Mesenchymal stem cell (in vitro differentiated cells and primary cell): Measurements from ENCODE around the gene PRKCA.

ENCODE experiments used
- DNase-seq: peaks from one replicate; pipeline ENCODE4 v3.0.0-alpha.2; 2013
- H2AFZ ChIP-seq: one replicate; pipeline ENCODE4 v1.6.1; 2013; ENCODE audit warnings: low read depth, mild to moderate bottlenecking, control low read depth, inconsistent platforms, low read length, moderate library complexity
- H2AK5ac ChIP-seq: 2 replicates; pipeline ENCODE4 v1.6.1; 2013; ENCODE audit warnings: low read length, moderate library complexity, mild to moderate bottlenecking, inconsistent platforms; ENCODE audit not compliant: severe bottlenecking
- H2BK120ac ChIP-seq: one replicate; pipeline ENCODE4 v1.6.1; 2013; ENCODE audit warnings: low read depth, mild to moderate bottlenecking, inconsistent platforms, low read length, moderate library complexity
- H2BK12ac ChIP-seq, 2 experiments: one replicate each; pipeline ENCODE4 v1.6.1; 2013; ENCODE audit warnings: inconsistent platforms in 2 of 2, low read length in 2 of 2, mild to moderate bottlenecking in 2 of 2, moderate library complexity in 2 of 2, control low read depth in 1 of 2
- H2BK15ac ChIP-seq: one replicate; pipeline ENCODE4 v1.6.1; 2013; ENCODE audit warnings: mild to moderate bottlenecking, low read depth, inconsistent platforms; ENCODE audit not compliant: poor library complexity, severe bottlenecking
- H2BK5ac ChIP-seq: 2 replicates; pipeline ENCODE4 v1.6.1; 2013; ENCODE audit warnings: low read depth, mild to moderate bottlenecking, low read length, control low read depth, inconsistent platforms; ENCODE audit not compliant: poor library complexity, severe bottlenecking
- H3K14ac ChIP-seq, 2 experiments: one replicate each; pipeline ENCODE4 v1.6.1; 2013; ENCODE audit warnings: inconsistent platforms in 2 of 2, low read length in 2 of 2, control low read depth in 1 of 2, mild to moderate bottlenecking in 1 of 2, moderate library complexity in 1 of 2
- H3K18ac ChIP-seq, 2 experiments: one replicate each; pipeline ENCODE4 v1.6.1; 2013; ENCODE audit warnings: inconsistent platforms in 2 of 2, low read length in 2 of 2, control low read depth in 1 of 2, low read depth in 1 of 2, mild to moderate bottlenecking in 1 of 2
- H3K23ac ChIP-seq, 2 experiments: one replicate each; pipeline ENCODE4 v1.6.1; 2013; ENCODE audit warnings: inconsistent platforms in 2 of 2, low read length in 2 of 2, mild to moderate bottlenecking in 2 of 2, moderate library complexity in 2 of 2, control low read depth in 1 of 2
- H3K27ac ChIP-seq: 2 replicates; pipeline ENCODE4 v1.5.1; 2013; ENCODE audit warnings: mild to moderate bottlenecking, moderate library complexity, low read length, control low read depth, inconsistent platforms; ENCODE audit not compliant: poor library complexity, severe bottlenecking
- H3K27me3 ChIP-seq, 2 experiments: 2 replicates each; pipeline versions ENCODE4 v1.6.1 to v1.7.0; 2013; ENCODE audit warnings: low read length in 2 of 2, mild to moderate bottlenecking in 2 of 2, moderate library complexity in 2 of 2, control low read depth in 1 of 2, inconsistent platforms in 1 of 2; ENCODE audit not compliant: control insufficient read depth in 1 of 2, insufficient read depth in 1 of 2
- H3K36me3 ChIP-seq, 2 experiments: 2 replicates each; pipeline versions ENCODE4 v1.6.1 to v1.7.0; 2013; ENCODE audit warnings: low read length in 2 of 2, control low read depth in 1 of 2, inconsistent platforms in 1 of 2, low read depth in 1 of 2, mild to moderate bottlenecking in 1 of 2; ENCODE audit not compliant: insufficient read depth in 2 of 2, control insufficient read depth in 1 of 2
- H3K4ac ChIP-seq, 2 experiments: one replicate each; pipeline ENCODE4 v1.6.1; 2013; ENCODE audit warnings: inconsistent platforms in 2 of 2, low read length in 2 of 2, mild to moderate bottlenecking in 2 of 2, moderate library complexity in 2 of 2, control low read depth in 1 of 2, low read depth in 1 of 2
- H3K4me1 ChIP-seq: 2 replicates; pipeline ENCODE4 v1.6.1; 2013; ENCODE audit warnings: low read depth, low read length, control low read depth; ENCODE audit not compliant: control insufficient read depth, insufficient read depth
- H3K4me2 ChIP-seq: 2 replicates; pipeline ENCODE4 v1.6.1; 2013; ENCODE audit warnings: low read length, mild to moderate bottlenecking, inconsistent platforms; ENCODE audit not compliant: poor library complexity, severe bottlenecking
- H3K4me3 ChIP-seq, 2 experiments: 2 replicates each; pipeline versions ENCODE4 v1.5.1 to v1.7.0; 2013; ENCODE audit warnings: low read length in 2 of 2, mild to moderate bottlenecking in 2 of 2, control low read depth in 1 of 2, low read depth in 1 of 2; ENCODE audit not compliant: insufficient read depth in 1 of 2
- H3K79me1 ChIP-seq: replicated peaks from 2 replicates; pipeline ENCODE4 v1.6.1; 2013; ENCODE audit warnings: mild to moderate bottlenecking, control low read depth, low read length, inconsistent platforms; ENCODE audit not compliant: poor library complexity, severe bottlenecking
- H3K9ac ChIP-seq: 2 replicates; pipeline ENCODE4 v1.7.0; 2013; ENCODE audit warnings: mild to moderate bottlenecking, low read length, moderate library complexity
- H3K9me3 ChIP-seq: 2 replicates; pipeline ENCODE4 v1.7.0; 2013; ENCODE audit warnings: mild to moderate bottlenecking, low read length; ENCODE audit not compliant: control insufficient read depth
- H4K8ac ChIP-seq: one replicate; pipeline ENCODE4 v1.6.1; 2013; ENCODE audit warnings: inconsistent platforms, mild to moderate bottlenecking, low read length, moderate library complexity
- H4K91ac ChIP-seq: one replicate; pipeline ENCODE4 v1.6.1; 2013; ENCODE audit warnings: mild to moderate bottlenecking, low read length, inconsistent platforms
- WGBS: methylation state at CpG from one replicate; pipeline ENCODE4 v1.1.7; 2013; ENCODE audit warnings: mixed read lengths; 5-methylcytosine and 5-hydroxymethylcytosine counted together

Gene PRKCA

DNA sequence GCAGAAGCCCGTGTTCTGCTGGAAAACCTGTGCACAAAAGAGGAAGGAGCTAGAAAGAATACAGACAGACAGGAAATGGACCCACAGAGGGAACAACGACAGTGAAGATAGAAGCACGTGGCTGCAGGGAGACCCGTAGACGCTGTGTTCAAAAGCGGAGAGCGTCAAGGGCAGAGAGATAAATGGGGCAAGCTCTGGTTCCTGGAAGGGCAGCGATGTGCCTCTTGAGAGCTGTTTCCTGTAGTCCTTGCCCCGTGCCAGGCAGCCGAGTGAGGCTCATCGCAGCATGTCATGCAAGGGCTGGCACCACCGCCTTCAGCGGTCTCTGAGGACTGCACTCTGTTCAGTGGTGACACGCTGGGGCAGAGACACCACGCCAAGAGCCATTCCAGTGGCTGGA, 488.9 kb downstream of the PRKCA start:
- H2BK12ac ChIP-seq, result no peak overlapping the region
- H3K27me3 ChIP-seq, result no peaks in the 10 kb centered on the region
- no peak overlapping the region for H3K9ac ChIP-seq
- H3K4me1 ChIP-seq, result no peaks in the 10 kb centered on the region
- H3K9me3 ChIP-seq, result no peaks in the 10 kb centered on the region
- H3K4me3 ChIP-seq, result no peak overlapping the region
- peaks cover 44 to 74% of the 10 kb centered on the region in 2 experiments for H3K36me3 ChIP-seq
- H4K8ac ChIP-seq, result no peak overlapping the region
- no peak overlapping the region for H3K18ac ChIP-seq
- no peak overlapping the region for H3K23ac ChIP-seq
- no peak overlapping the region for H2AFZ ChIP-seq
- H2BK5ac ChIP-seq, result no peak overlapping the region
- H2AK5ac ChIP-seq, result no peak overlapping the region
- H3K4me2 ChIP-seq, result no peak overlapping the region
- no peak overlapping the region for H3K14ac ChIP-seq
- no peak overlapping the region for H2BK120ac ChIP-seq
- H3K27ac ChIP-seq, result no peak overlapping the region
- no peak overlapping the region for H3K4ac ChIP-seq
- no peak overlapping the region for H4K91ac ChIP-seq
- peaks cover 5% of the 10 kb centered on the region for H3K79me1 ChIP-seq
- no peak for DNase-seq
- no peak overlapping the region for H2BK15ac ChIP-seq
- 79% methylated on average over 15 of the region's 15 CpGs for WGBS

- Histone ChIP-seq H3K9me3 (no peaks in the 10 kb centered on the region), H3K4me3 (no peak overlapping the region)
- WGBS, result 100% methylated on average over 1 of the region's 3 CpGs
Measured at GRCh38 chr17:66793814-66794213, 491.4 kb downstream of the PRKCA start.

GRCh38 chr17:66795486-66795885, 493.1 kb downstream of the PRKCA start:
- H3K9ac ChIP-seq, result no peak overlapping the region

More at GRCh38 chr17:66793814-66794213, 491.4 kb downstream of the PRKCA start:
- no peak overlapping the region for H2AFZ ChIP-seq
- no peak overlapping the region for H2BK15ac ChIP-seq
- no peak overlapping the region for H3K9ac ChIP-seq
- DNase-seq, result no peak
- H3K23ac ChIP-seq, result no peak overlapping the region
- H3K14ac ChIP-seq, result no peak overlapping the region
- no peak overlapping the region for H3K4ac ChIP-seq
- no peaks in the 10 kb centered on the region for H3K4me1 ChIP-seq
- H2BK5ac ChIP-seq, result no peak overlapping the region
- H3K79me1 ChIP-seq, result peaks cover 5% of the 10 kb centered on the region
- H4K91ac ChIP-seq, result no peak overlapping the region
- H2AK5ac ChIP-seq, result no peak overlapping the region
- no peak overlapping the region for H2BK12ac ChIP-seq
- H3K27me3 ChIP-seq, result no peaks in the 10 kb centered on the region
- no peak overlapping the region for H3K27ac ChIP-seq
- H2BK120ac ChIP-seq, result no peak overlapping the region
- no peak overlapping the region for H4K8ac ChIP-seq
- H3K18ac ChIP-seq, result no peak overlapping the region
- peaks cover 49 to 70% of the 10 kb centered on the region in 2 experiments for H3K36me3 ChIP-seq
- no peak overlapping the region for H3K4me2 ChIP-seq

GRCh38 chr17:66799849-66800537, 497.6 kb downstream of the PRKCA start:
- no peaks in the 10 kb centered on the region for H3K9me3 ChIP-seq
- no peaks in the 10 kb centered on the region for H3K27me3 ChIP-seq
- no peak overlapping the region for H3K14ac ChIP-seq
- no peak overlapping the region for H3K4ac ChIP-seq
- no peak overlapping the region for H3K4me3 ChIP-seq
- no peak overlapping the region for H3K9ac ChIP-seq
- H4K91ac ChIP-seq, result no peak overlapping the region
- H3K23ac ChIP-seq, result peak overlapping the region in 1 of 2 experiments; percentile 64
- no peak overlapping the region for H2BK12ac ChIP-seq
- H3K79me1 ChIP-seq, result peaks cover 2% of the 10 kb centered on the region
- peaks cover 42 to 46% of the 10 kb centered on the region in 2 experiments for H3K36me3 ChIP-seq
- no peak overlapping the region for H2BK15ac ChIP-seq
- H2AFZ ChIP-seq, result no peak overlapping the region
- no peak overlapping the region for H2AK5ac ChIP-seq
- H3K4me1 ChIP-seq, result no peaks in the 10 kb centered on the region
- no peak for DNase-seq
- H3K18ac ChIP-seq, result no peak overlapping the region
- H2BK120ac ChIP-seq, result no peak overlapping the region
- H3K4me2 ChIP-seq, result no peak overlapping the region
- H2BK5ac ChIP-seq, result no peak overlapping the region
- no peak overlapping the region for H4K8ac ChIP-seq
- whole genome bisulfite sequencing, result 96% methylated on average over 10 of the region's 10 CpGs
- H3K27ac ChIP-seq, result no peak overlapping the region

More at GRCh38 chr17:66795486-66795885, 493.1 kb downstream of the PRKCA start:
- 90% methylated on average over 3 of the region's 3 CpGs for WGBS
- no peak overlapping the region for H4K91ac ChIP-seq
- peaks cover 2% of the 10 kb centered on the region for H3K79me1 ChIP-seq
- no peaks in the 10 kb centered on the region for H3K9me3 ChIP-seq
- H3K14ac ChIP-seq, result no peak overlapping the region
- no peak for DNase-seq
- H2BK5ac ChIP-seq, result no peak overlapping the region
- H3K36me3 ChIP-seq, result peaks cover 42 to 57% of the 10 kb centered on the region in 2 experiments
- no peak overlapping the region for H3K4me3 ChIP-seq
- no peak overlapping the region for H3K4me2 ChIP-seq
- no peaks in the 10 kb centered on the region for H3K4me1 ChIP-seq
- no peak overlapping the region for H3K4ac ChIP-seq
- no peak overlapping the region for H3K23ac ChIP-seq
- no peak overlapping the region for H3K27ac ChIP-seq
- H2BK120ac ChIP-seq, result no peak overlapping the region
- no peak overlapping the region for H2AK5ac ChIP-seq
- no peak overlapping the region for H2BK15ac ChIP-seq
- no peak overlapping the region for H3K18ac ChIP-seq
- H3K27me3 ChIP-seq, result no peaks in the 10 kb centered on the region
- no peak overlapping the region for H2AFZ ChIP-seq
- no peak overlapping the region for H4K8ac ChIP-seq
- no peak overlapping the region for H2BK12ac ChIP-seq
